Nephron (organoid): ENCODE data around the gene RAPGEF4.

Experiments used
- H3K27ac Mint-ChIP-seq, 3 experiments: 2 replicates each; pipeline ENCODE4 v1.8.0; 2020; ENCODE audit warnings: mixed read lengths in 3 of 3, mild to moderate bottlenecking in 2 of 3, moderate library complexity in 1 of 3
- H3K27me3 Mint-ChIP-seq: 2 replicates; pipeline ENCODE4 v1.8.0; 2021; ENCODE audit warnings: low read depth, mild to moderate bottlenecking, moderate library complexity, mixed read lengths
- H3K36me3 Mint-ChIP-seq: 2 replicates; pipeline ENCODE4 v1.8.0; 2020; ENCODE audit warnings: low read depth, mixed read lengths
- H3K4me1 Mint-ChIP-seq: 2 replicates; pipeline ENCODE4 v1.8.0; 2020; ENCODE audit warnings: mixed read lengths
- H3K4me3 Mint-ChIP-seq, 3 experiments: 2 replicates each; pipeline ENCODE4 v1.8.0; 2020; ENCODE audit warnings: mild to moderate bottlenecking in 3 of 3, mixed read lengths in 3 of 3, moderate library complexity in 2 of 3
- H3K9me3 Mint-ChIP-seq: 2 replicates; pipeline ENCODE4 v1.8.0; 2020; ENCODE audit warnings: mixed read lengths
- CTCF ChIP-seq, 3 experiments: fragments of 200-600 bp; sonication (generic); IDR thresholded peaks; one replicate each; pipeline ENCODE4 v1.5.0; 2021; ENCODE audit warnings: antibody characterized with exemption in 3 of 3; ENCODE audit not compliant: unreplicated experiment in 3 of 3

Gene RAPGEF4

GRCh38 chr2:173076581-173077345 is 341.1 kb downstream of the RAPGEF4 start:
- peaks cover 3% of the 10 kb centered on the region for H3K36me3 Mint-ChIP-seq
- H3K27ac Mint-ChIP-seq = peak overlapping the region; percentile 92 to 96 (median 92)
- TF ChIP-seq CTCF (IDR thresholded peaks at IDR 0.05; ENCODE audit: unreplicated experiment in 3 of 3) = no peak
- peaks cover 15% of the 10 kb centered on the region for H3K27me3 Mint-ChIP-seq
- peaks cover 24% of the 10 kb centered on the region for H3K4me1 Mint-ChIP-seq
- no peaks in the 10 kb centered on the region for H3K9me3 Mint-ChIP-seq
- H3K4me3 Mint-ChIP-seq = peak overlapping the region; percentile 90 to 93 (median 92)

- TF ChIP-seq CTCF (IDR thresholded peaks at IDR 0.05; ENCODE audit: unreplicated experiment in 3 of 3) = no peak
- peaks cover 10% of the 10 kb centered on the region for H3K27me3 Mint-ChIP-seq
- peak overlapping the region; percentile 90 to 93 (median 92) for H3K4me3 Mint-ChIP-seq
- peak overlapping the region in 2 of 3 experiments; percentile 92 to 96 for H3K27ac Mint-ChIP-seq
- peaks cover 24% of the 10 kb centered on the region for H3K4me1 Mint-ChIP-seq
- peaks cover 3% of the 10 kb centered on the region for H3K36me3 Mint-ChIP-seq
- no peaks in the 10 kb centered on the region for H3K9me3 Mint-ChIP-seq
These were observed 342.0 kb downstream of the RAPGEF4 start for GRCh38 chr2:173077506-173078177.

- Mint-ChIP-seq H3K27ac (no peak overlapping the region), H3K4me1 (peaks cover 24% of the 10 kb centered on the region), H3K36me3 (peaks cover 3% of the 10 kb centered on the region), H3K9me3 (no peaks in the 10 kb centered on the region), H3K27me3 (peaks cover 5% of the 10 kb centered on the region), H3K4me3 (no peak overlapping the region)
- no peak for TF ChIP-seq CTCF (IDR thresholded peaks at IDR 0.05; ENCODE audit: unreplicated experiment in 3 of 3)
These were observed 343.5 kb downstream of the RAPGEF4 start for GRCh38 chr2:173079141-173079540.

- no peak for TF ChIP-seq CTCF (IDR thresholded peaks at IDR 0.05; ENCODE audit: unreplicated experiment in 3 of 3)
- Mint-ChIP-seq H3K27me3 (peaks cover 1% of the 10 kb centered on the region), H3K4me3 (no peak overlapping the region), H3K36me3 (peaks cover 3% of the 10 kb centered on the region), H3K27ac (no peak overlapping the region), H3K4me1 (peaks cover 21% of the 10 kb centered on the region), H3K9me3 (no peaks in the 10 kb centered on the region)
These were observed 344.6 kb downstream of the RAPGEF4 start for GRCh38 chr2:173079973-173080860.

DNA sequence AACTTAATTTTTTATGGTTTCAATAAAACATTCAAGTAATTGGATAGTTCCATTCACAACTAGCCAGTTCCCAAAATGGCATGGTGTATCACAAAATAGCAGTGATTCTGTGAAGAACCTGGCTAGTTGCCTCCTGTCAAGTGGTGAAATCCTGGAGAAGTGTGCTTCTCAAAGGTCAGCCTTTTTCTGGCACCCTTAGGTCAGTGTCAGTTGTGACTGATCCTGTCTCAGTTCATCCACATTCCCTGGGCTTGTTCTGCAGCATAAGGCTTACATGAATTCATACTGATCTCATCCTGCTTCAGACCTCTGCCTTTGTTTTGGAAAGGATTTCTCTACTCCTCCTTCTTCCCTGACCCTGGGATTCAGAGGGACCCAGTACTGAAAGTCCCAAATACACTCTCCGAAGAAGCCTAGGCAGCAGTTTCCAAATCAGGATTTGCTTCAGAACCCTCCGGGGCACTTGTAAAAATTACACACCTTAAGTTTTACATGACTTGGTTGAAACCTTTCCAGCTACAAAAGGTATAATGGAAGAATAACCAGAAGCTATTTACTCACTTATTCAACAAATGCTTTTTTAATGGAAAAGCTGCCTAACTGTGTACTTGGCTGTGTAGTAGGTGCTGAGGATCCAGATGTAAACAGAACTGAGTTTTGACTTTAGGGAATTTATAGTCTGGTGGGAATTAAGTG is 351.0 kb downstream of the RAPGEF4 start:
- peaks cover 13% of the 10 kb centered on the region for H3K4me1 Mint-ChIP-seq
- no peak overlapping the region for H3K4me3 Mint-ChIP-seq
- no peak for TF ChIP-seq CTCF (IDR thresholded peaks at IDR 0.05; ENCODE audit: unreplicated experiment in 3 of 3)
- H3K27me3 Mint-ChIP-seq = no peaks in the 10 kb centered on the region
- peaks cover 2% of the 10 kb centered on the region for H3K9me3 Mint-ChIP-seq
- no peak overlapping the region for H3K27ac Mint-ChIP-seq
- no peaks in the 10 kb centered on the region for H3K36me3 Mint-ChIP-seq
